Muscle layer of duodenum (tissue), 2 donors: ENCODE results near the gene FRMPD2.
"Not testable (repeated sequence)": the region's sequence is repeated elsewhere in the genome, so short reads cannot be mapped to it uniquely, and the experiment has no call there.

ENCODE experiments used
- H3K27ac ChIP-seq: one replicate; pipeline ENCODE4 v1.7.0; 2013; ENCODE audit warnings: mild to moderate bottlenecking, low read length
- H3K27me3 ChIP-seq: one replicate; pipeline ENCODE4 v1.7.0; 2013; ENCODE audit warnings: low read depth, mild to moderate bottlenecking, control low read depth, low read length
- H3K36me3 ChIP-seq, 2 donors: one replicate each; pipeline ENCODE4 v1.7.0; 2013; ENCODE audit warnings: low read length in 2 of 2, control low read depth in 1 of 2, mild to moderate bottlenecking in 1 of 2; ENCODE audit not compliant: insufficient read depth in 2 of 2, control insufficient read depth in 1 of 2
- H3K4me1 ChIP-seq, 2 donors: one replicate each; pipeline ENCODE4 v1.7.0; 2013; ENCODE audit warnings: low read length in 2 of 2, mild to moderate bottlenecking in 2 of 2, control low read depth in 1 of 2, moderate library complexity in 1 of 2; ENCODE audit not compliant: insufficient read depth in 2 of 2, control insufficient read depth in 1 of 2
- H3K4me3 ChIP-seq, 2 donors: one replicate each; pipeline ENCODE4 v1.7.0; 2013; ENCODE audit warnings: low read length in 2 of 2, low read depth in 1 of 2, mild to moderate bottlenecking in 1 of 2
- H3K9me3 ChIP-seq, 2 donors: one replicate each; pipeline ENCODE4 v1.7.0; 2013; ENCODE audit warnings: low read length in 2 of 2, control low read depth in 1 of 2, mild to moderate bottlenecking in 1 of 2; ENCODE audit not compliant: control insufficient read depth in 1 of 2
- donor health status: healthy.

Gene FRMPD2

GRCh38 chr10:48193556-48193955, 80.9 kb downstream of the FRMPD2 start:
- no peak overlapping the region for H3K27ac ChIP-seq
- no peak overlapping the region for H3K4me3 ChIP-seq
- H3K9me3 ChIP-seq: no peaks in the 10 kb centered on the region
- no peaks in the 10 kb centered on the region for H3K36me3 ChIP-seq
- H3K27me3 ChIP-seq: no peaks in the 10 kb centered on the region
- no peaks in the 10 kb centered on the region for H3K4me1 ChIP-seq

- Histone ChIP-seq H3K27me3 (no peaks in the 10 kb centered on the region), H3K4me3 (no peak overlapping the region), H3K9me3 (no peaks in the 10 kb centered on the region), H3K27ac (no peak overlapping the region), H3K4me1 (no peaks in the 10 kb centered on the region), H3K36me3 (no peaks in the 10 kb centered on the region)
Measured at GRCh38 chr10:48192881-48193450, 81.5 kb downstream of the FRMPD2 start.

GRCh38 chr10:48187713-48188485, 86.6 kb downstream of the FRMPD2 start:
- Histone ChIP-seq H3K4me3 (no peak overlapping the region), H3K27me3 (no peaks in the 10 kb centered on the region), H3K4me1 (no peaks in the 10 kb centered on the region), H3K9me3 (no peaks in the 10 kb centered on the region), H3K27ac (no peak overlapping the region), H3K36me3 (no peaks in the 10 kb centered on the region)

DNA sequence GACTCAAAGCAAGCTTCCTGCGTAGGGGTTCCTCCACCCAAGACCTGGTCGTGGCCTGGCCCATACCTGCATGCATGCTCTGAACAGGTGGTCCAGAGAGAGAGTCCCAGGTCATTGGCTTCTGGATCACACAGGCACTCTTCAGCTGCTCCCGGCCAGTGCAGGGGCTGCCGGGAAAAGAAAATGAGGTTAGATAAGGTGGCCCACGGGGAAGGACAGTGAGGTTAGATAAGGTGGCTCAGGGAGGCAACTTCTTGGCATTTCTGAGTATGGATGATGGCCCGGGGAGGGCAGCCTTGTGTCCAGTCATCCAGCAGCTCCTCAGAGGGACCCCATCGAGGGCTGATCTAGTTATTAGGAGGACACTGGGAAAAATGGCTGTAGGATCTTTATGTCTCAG, 87.4 kb downstream of the FRMPD2 start:
- Histone ChIP-seq H3K9me3 (no peaks in the 10 kb centered on the region), H3K4me3 (no peak overlapping the region), H3K4me1 (no peaks in the 10 kb centered on the region), H3K27me3 (no peaks in the 10 kb centered on the region), H3K36me3 (no peaks in the 10 kb centered on the region), H3K27ac (no peak overlapping the region)

DNA sequence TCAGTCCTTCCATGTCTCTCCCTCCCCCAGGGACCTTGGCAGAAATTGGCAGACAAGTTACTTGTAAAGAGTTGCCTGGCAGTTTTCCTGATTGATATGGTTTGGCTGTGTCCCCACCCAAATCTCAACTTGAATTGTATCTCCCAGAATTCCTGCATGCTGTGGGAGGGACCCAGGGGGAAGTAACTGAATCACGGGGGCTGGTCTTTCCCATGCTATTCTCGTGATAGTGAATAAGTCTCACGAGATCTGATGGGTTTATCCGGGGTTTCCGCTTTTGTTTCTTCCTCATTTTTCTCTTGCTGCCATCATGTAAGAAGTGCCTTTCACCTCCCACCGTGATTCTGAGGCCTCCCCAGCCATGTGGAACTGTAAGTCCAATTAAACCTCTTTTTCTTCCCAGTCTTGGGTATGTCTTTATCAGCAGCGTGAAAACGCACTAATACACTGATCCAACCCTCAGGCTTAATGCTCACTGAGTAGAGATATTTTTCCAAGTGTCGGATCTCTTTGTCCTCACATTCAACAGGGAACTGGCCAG, 88.2 kb downstream of the FRMPD2 start:
- not testable (repeated sequence) for H3K27ac ChIP-seq, H3K4me1 ChIP-seq, H3K9me3 ChIP-seq, H3K27me3 ChIP-seq, H3K36me3 ChIP-seq, H3K4me3 ChIP-seq

DNA sequence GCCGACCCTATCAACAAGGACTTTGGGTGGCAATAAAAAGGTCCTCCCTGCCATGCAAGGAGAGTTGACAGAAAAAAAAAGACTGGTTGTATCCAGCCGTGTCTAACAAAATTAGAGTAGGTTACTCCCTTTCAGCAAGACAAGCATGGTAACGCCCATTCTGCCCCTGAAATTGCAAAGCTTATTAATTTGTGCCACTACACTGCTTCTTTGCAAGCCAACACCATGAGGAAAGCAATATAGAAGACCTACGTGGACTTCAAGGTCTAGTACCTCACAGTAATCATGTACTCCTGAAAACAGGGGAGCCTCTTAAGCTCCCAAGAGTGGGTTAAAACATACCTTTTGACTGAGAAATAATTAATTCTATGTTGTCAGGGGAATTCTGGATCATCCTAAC, 90.3 kb downstream of the FRMPD2 start:
- Histone ChIP-seq H3K36me3 (no peaks in the 10 kb centered on the region), H3K27ac (no peak overlapping the region), H3K4me1 (no peaks in the 10 kb centered on the region), H3K27me3 (no peaks in the 10 kb centered on the region), H3K4me3 (no peak overlapping the region), H3K9me3 (no peaks in the 10 kb centered on the region)

GRCh38 chr10:48172715-48173114, 101.8 kb downstream of the FRMPD2 start:
- not testable (repeated sequence) for H3K4me3 ChIP-seq, H3K9me3 ChIP-seq, H3K36me3 ChIP-seq, H3K27ac ChIP-seq, H3K4me1 ChIP-seq, H3K27me3 ChIP-seq

GRCh38 chr10:48160670-48161069, 113.8 kb downstream of the FRMPD2 start:
- not testable (repeated sequence) for H3K27me3 ChIP-seq, H3K27ac ChIP-seq, H3K36me3 ChIP-seq, H3K9me3 ChIP-seq, H3K4me1 ChIP-seq, H3K4me3 ChIP-seq

GRCh38 chr10:48160163-48160562, 114.3 kb downstream of the FRMPD2 start:
- H3K36me3 ChIP-seq, H3K4me1 ChIP-seq, H3K27me3 ChIP-seq, H3K4me3 ChIP-seq, H3K9me3 ChIP-seq, H3K27ac ChIP-seq: not testable (repeated sequence)

DNA sequence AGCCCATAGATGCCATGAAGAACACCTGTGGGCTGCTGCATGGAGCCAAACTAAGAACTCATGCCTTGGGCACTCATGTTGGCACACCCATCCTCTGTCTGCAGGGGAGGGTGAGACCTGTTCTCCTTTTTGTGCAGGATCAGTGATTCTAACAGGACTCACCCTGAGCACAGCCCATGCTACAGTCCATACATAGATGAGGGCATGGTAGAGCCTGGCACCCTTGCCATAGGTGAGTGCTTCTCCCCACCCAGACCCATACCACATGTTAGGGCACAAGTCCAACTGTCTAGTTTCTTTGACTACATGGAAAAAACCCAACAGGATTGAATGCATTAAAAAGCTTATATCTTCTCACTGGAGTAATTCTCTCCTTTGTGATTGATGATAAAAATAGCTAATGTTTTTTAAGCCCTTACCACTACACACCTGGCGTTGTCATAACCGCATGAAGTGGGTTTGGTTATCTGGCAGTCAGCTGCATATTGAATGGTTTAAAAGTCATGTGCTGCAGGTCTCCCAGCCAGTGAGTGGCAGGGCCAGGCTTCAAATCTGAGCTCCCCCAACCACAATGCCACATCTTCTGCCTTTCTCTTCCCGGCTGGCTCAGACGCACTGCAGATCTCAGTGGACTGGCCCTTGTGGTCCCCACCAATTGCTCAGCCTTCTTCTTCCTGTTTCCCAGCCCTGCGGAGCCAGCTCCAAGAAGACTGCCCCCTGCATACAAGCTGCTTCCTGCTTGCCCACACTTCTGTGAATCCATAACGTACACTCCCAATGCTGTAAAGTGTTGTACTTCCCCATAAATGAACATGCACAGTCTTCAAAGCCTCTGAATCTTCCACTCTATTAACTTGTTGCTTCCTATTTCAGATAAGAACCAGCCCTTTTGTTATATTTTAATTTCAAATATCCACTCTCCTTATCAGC, 120.0 kb downstream of the FRMPD2 start:
- not testable (repeated sequence) for H3K36me3 ChIP-seq, H3K9me3 ChIP-seq, H3K4me1 ChIP-seq, H3K4me3 ChIP-seq, H3K27me3 ChIP-seq, H3K27ac ChIP-seq

DNA sequence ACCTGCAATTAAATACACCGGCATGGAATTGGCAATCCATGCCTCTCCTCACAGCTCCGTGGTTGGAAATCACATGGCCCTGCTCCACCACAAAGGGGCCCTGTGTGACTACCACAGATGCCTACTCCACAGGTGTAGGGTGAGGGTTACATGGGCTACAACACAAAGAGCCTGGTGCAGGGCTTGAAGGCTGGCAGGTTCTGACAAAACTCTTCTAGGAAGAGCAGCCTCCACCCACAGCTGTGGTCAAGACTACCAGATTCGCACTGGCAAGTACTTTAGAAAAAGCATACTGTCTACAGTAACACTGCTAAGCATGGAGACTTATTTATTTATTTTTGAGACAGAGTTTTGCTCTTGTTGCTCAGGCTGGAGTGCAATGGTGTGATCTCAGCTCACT, 126.9 kb downstream of the FRMPD2 start:
- H3K36me3 ChIP-seq, H3K27ac ChIP-seq, H3K9me3 ChIP-seq, H3K27me3 ChIP-seq, H3K4me3 ChIP-seq, H3K4me1 ChIP-seq: not testable (repeated sequence)
